ENCODE data around the gene GPR87.

DNA sequence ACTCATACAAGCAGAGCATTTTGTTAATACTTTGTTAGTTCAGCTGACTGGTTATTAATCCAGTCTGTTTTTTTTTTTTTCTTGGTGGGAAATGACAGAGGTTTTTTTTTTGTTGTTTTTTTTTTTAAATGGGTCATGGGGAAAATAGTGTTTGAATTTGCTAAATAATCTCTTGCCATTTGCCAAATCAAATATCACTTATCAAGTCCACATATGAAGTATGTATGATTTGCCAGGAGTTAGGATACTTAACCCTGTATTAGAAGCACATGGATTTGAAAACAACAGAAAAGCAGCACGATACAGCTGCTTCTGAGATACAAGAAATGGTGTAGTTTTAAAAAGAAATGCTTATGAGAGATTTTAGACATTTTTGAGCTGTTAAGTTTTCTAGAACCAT, 59.9 kb downstream of the GPR87 start:
- no peak for TF ChIP-seq POLR2AphosphoS5 (IDR thresholded peaks at IDR 0.05)
- TF ChIP-seq, protein P1, sequence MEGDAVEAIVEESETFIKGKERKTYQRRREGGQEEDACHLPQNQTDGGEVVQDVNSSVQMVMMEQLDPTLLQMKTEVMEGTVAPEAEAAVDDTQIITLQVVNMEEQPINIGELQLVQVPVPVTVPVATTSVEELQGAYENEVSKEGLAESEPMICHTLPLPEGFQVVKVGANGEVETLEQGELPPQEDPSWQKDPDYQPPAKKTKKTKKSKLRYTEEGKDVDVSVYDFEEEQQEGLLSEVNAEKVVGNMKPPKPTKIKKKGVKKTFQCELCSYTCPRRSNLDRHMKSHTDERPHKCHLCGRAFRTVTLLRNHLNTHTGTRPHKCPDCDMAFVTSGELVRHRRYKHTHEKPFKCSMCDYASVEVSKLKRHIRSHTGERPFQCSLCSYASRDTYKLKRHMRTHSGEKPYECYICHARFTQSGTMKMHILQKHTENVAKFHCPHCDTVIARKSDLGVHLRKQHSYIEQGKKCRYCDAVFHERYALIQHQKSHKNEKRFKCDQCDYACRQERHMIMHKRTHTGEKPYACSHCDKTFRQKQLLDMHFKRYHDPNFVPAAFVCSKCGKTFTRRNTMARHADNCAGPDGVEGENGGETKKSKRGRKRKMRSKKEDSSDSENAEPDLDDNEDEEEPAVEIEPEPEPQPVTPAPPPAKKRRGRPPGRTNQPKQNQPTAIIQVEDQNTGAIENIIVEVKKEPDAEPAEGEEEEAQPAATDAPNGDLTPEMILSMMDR (IDR thresholded peaks at IDR 0.05), result no peak
- no peak for TF ChIP-seq POLR2A (IDR thresholded peaks at IDR 0.05)
